Suprapubic skin (tissue), 4 donors: Measurements from ENCODE around the gene OR10H2. TPM values are rescaled to one million over a fixed set of nuclear protein-coding genes. Genes with fewer than 3 reads are reported as not detected.
"Not testable (repeated sequence)": the region's sequence is repeated elsewhere in the genome, so short reads cannot be mapped to it uniquely, and the experiment has no call there.

Experiments
- DNase-seq, 2 donors: peaks; one replicate each; pipeline ENCODE4 v3.0.0-alpha.2; 2019; ENCODE audit warnings: low spot score in 2 of 2
- H3K27ac ChIP-seq: fragments of 200-600 bp; sonication (generic); one replicate; pipeline ENCODE4 v1.5.1; 2019
- H3K27me3 ChIP-seq: fragments of 200-600 bp; sonication (generic); one replicate; pipeline ENCODE4 v1.5.1; 2019
- H3K36me3 ChIP-seq: fragments of 200-600 bp; sonication (generic); one replicate; pipeline ENCODE4 v1.5.1; 2019
- H3K4me1 ChIP-seq: fragments of 200-600 bp; sonication (generic); one replicate; pipeline ENCODE4 v1.5.1; 2019
- H3K4me3 ChIP-seq: fragments of 200-600 bp; sonication (generic); one replicate; pipeline ENCODE4 v1.5.1; 2019; ENCODE audit warnings: mild to moderate bottlenecking
- H3K9me3 ChIP-seq: fragments of 200-600 bp; sonication (generic); one replicate; pipeline ENCODE4 v1.5.1; 2019
- CTCF ChIP-seq, 2 donors: fragments of 200-600 bp in 1 of 2; fragments of 450-650 bp in 1 of 2; sonication (generic) in 1 of 2; IDR thresholded peaks; one replicate each; pipeline ENCODE4 v1.5.1; 2016 to 2019; ENCODE audit warnings: antibody characterized with exemption in 2 of 2, mild to moderate bottlenecking in 1 of 2, moderate library complexity in 1 of 2
- EP300 ChIP-seq: sonication (generic); formaldehyde crosslinking; IDR thresholded peaks from one replicate; pipeline ENCODE4 v1.6.1; 2017; ENCODE audit warnings: antibody characterized with exemption
- POLR2A ChIP-seq, 2 donors: fragments of 450-650 bp; IDR thresholded peaks; one replicate each; pipeline ENCODE4 v1.6.1; 2017; ENCODE audit warnings: antibody characterized with exemption in 2 of 2, mild to moderate bottlenecking in 2 of 2, moderate library complexity in 2 of 2
- POLR2AphosphoS5 ChIP-seq, 3 donors: sonication (generic); formaldehyde crosslinking; IDR thresholded peaks; one replicate each; pipeline ENCODE4 v1.6.1; 2017; ENCODE audit warnings: antibody characterized with exemption in 3 of 3
- WGBS: methylation state at CpG from one replicate; pipeline ENCODE4 v1.1.5; 2018; 5-methylcytosine and 5-hydroxymethylcytosine counted together
- total RNA-seq, 4 donors: library from RNA; depleted of rRNA; stranded (reverse); fragments of >200 nt; gene quantifications; one replicate each; pipeline ENCODE4 v1.1.0, GENCODE V29; 2016

OR10H2 gene
- total RNA-seq, 4 donors from 2014 or later = not detected

GRCh38 chr19:15759962-15760565, 32.2 kb downstream of the OR10H2 start:
- WGBS = 23% methylated on average over 13 of the region's 28 CpGs
- DNase-seq = no peak
- Histone ChIP-seq H3K36me3 (no peaks in the 10 kb centered on the region), H3K4me1 (peaks cover 3% of the 10 kb centered on the region), H3K9me3 (no peaks in the 10 kb centered on the region), H3K27ac (no peak overlapping the region), H3K4me3 (no peak overlapping the region), H3K27me3 (peaks cover 31% of the 10 kb centered on the region)
- TF ChIP-seq CTCF (IDR thresholded peaks at IDR 0.05) = peak in 1 of 2 donors; percentile 17
- TF ChIP-seq POLR2A (IDR thresholded peaks at IDR 0.05) = no peak
- TF ChIP-seq EP300 = no peak
- no peak for TF ChIP-seq POLR2AphosphoS5 (IDR thresholded peaks at IDR 0.05)

GRCh38 chr19:15769586-15769985, 41.8 kb downstream of the OR10H2 start:
- DNase-seq = no peak
- H3K9me3 ChIP-seq = no peaks in the 10 kb centered on the region
- no peaks in the 10 kb centered on the region for H3K4me1 ChIP-seq
- TF ChIP-seq CTCF (IDR thresholded peaks at IDR 0.05) = no peak
- TF ChIP-seq EP300 = no peak
- no peak for TF ChIP-seq POLR2AphosphoS5 (IDR thresholded peaks at IDR 0.05)
- no peak for TF ChIP-seq POLR2A (IDR thresholded peaks at IDR 0.05)
- H3K36me3 ChIP-seq = no peaks in the 10 kb centered on the region
- no peak overlapping the region for H3K27ac ChIP-seq
- H3K27me3 ChIP-seq = peaks cover 4% of the 10 kb centered on the region
- H3K4me3 ChIP-seq = no peak overlapping the region
- 35% methylated on average over 5 of the region's 6 CpGs for WGBS

GRCh38 chr19:15774159-15774558, 46.3 kb downstream of the OR10H2 start:
- not testable (repeated sequence) for DNase-seq, H3K4me1 ChIP-seq, H3K36me3 ChIP-seq, H3K9me3 ChIP-seq, H3K27ac ChIP-seq, H3K27me3 ChIP-seq, H3K4me3 ChIP-seq
- 82% methylated on average over 2 of the region's 3 CpGs for WGBS

GRCh38 chr19:15775249-15775648, 47.4 kb downstream of the OR10H2 start:
- no peaks in the 10 kb centered on the region for H3K9me3 ChIP-seq
- TF ChIP-seq EP300 = no peak
- TF ChIP-seq POLR2A (IDR thresholded peaks at IDR 0.05) = no peak
- TF ChIP-seq POLR2AphosphoS5 (IDR thresholded peaks at IDR 0.05) = no peak
- TF ChIP-seq CTCF (IDR thresholded peaks at IDR 0.05) = no peak
- no peak overlapping the region for H3K27ac ChIP-seq
- no peak for DNase-seq
- no peak overlapping the region for H3K4me3 ChIP-seq
- no peaks in the 10 kb centered on the region for H3K36me3 ChIP-seq
- peaks cover 9% of the 10 kb centered on the region for H3K4me1 ChIP-seq
- H3K27me3 ChIP-seq = no peaks in the 10 kb centered on the region
- 59% methylated on average over 2 of the region's 2 CpGs for WGBS

- Histone ChIP-seq H3K4me3 (no peak overlapping the region), H3K9me3 (no peaks in the 10 kb centered on the region), H3K27ac (no peak overlapping the region), H3K27me3 (no peaks in the 10 kb centered on the region), H3K4me1 (peaks cover 17% of the 10 kb centered on the region), H3K36me3 (no peaks in the 10 kb centered on the region)
- WGBS = 89% methylated on average over 4 of the region's 4 CpGs
- no peak for TF ChIP-seq EP300
- no peak for TF ChIP-seq CTCF (IDR thresholded peaks at IDR 0.05)
- no peak for TF ChIP-seq POLR2AphosphoS5 (IDR thresholded peaks at IDR 0.05)
- TF ChIP-seq POLR2A (IDR thresholded peaks at IDR 0.05) = no peak
- peak in 1 of 2 donors; percentile 24 for DNase-seq
Measured at GRCh38 chr19:15776264-15776663, 48.4 kb downstream of the OR10H2 start.
